Aorta (tissue), 5 donors: ENCODE results near the gene ARFGAP1. TPM values are rescaled to one million over a fixed set of nuclear protein-coding genes. Genes with fewer than 3 reads are reported as not detected.
A peak's percentile ranks its signal among the peaks of the same experiment; 100 is the strongest.

Source experiments
- ATAC-seq: fragments of 200-7000 bp; cut with Tn5 transposase; one replicate; pipeline ENCODE4 v1.9.1; 2022; ENCODE audit warnings: moderate library complexity; ENCODE audit not compliant: low FRiP score
- DNase-seq, 2 donors: peaks; one replicate each; pipeline ENCODE4 v3.0.0-alpha.2; 2020
- H3K27ac ChIP-seq, 2 donors: one replicate each; pipeline ENCODE4 v1.5.1; 2013; ENCODE audit warnings: low read length in 2 of 2, mild to moderate bottlenecking in 2 of 2, moderate library complexity in 2 of 2, control low read depth in 1 of 2, inconsistent platforms in 1 of 2, low read depth in 1 of 2
- H3K27me3 ChIP-seq, 2 donors: one replicate each; pipeline ENCODE4 v1.6.1; 2013; ENCODE audit warnings: control low read depth in 1 of 2, low read length in 1 of 2, mild to moderate bottlenecking in 1 of 2, moderate library complexity in 1 of 2; ENCODE audit not compliant: insufficient read depth in 2 of 2, control insufficient read depth in 1 of 2
- H3K36me3 ChIP-seq, 2 donors: one replicate each; pipeline ENCODE4 v1.6.1; 2013; ENCODE audit warnings: control low read depth in 1 of 2, low read length in 1 of 2, mild to moderate bottlenecking in 1 of 2; ENCODE audit not compliant: insufficient read depth in 2 of 2, control insufficient read depth in 1 of 2
- H3K4me1 ChIP-seq, 2 donors: one replicate each; pipeline ENCODE4 v1.6.1; 2013; ENCODE audit warnings: low read length in 2 of 2, control low read depth in 1 of 2, mild to moderate bottlenecking in 1 of 2, moderate library complexity in 1 of 2; ENCODE audit not compliant: insufficient read depth in 2 of 2, control insufficient read depth in 1 of 2
- H3K4me3 ChIP-seq, 2 donors: one replicate each; pipeline ENCODE4 v1.5.1; 2013; ENCODE audit warnings: low read length in 2 of 2, control low read depth in 1 of 2, mild to moderate bottlenecking in 1 of 2
- H3K9me3 ChIP-seq: one replicate; pipeline ENCODE4 v1.6.1; 2013; ENCODE audit warnings: mild to moderate bottlenecking, low read length; ENCODE audit not compliant: control insufficient read depth
- WGBS, 2 donors: extraction: QIAGEN DNeasy Blood & Tissue Kit; methylation state at CpG; one replicate each; pipeline ENCODE4 v1.1.7; 2013; 5-methylcytosine and 5-hydroxymethylcytosine counted together
- intact Hi-C, 2 donors: fragments of 100-400 bp; cut with DNase I; formaldehyde crosslinking; loops; one replicate each; pipeline versions ENCODE4 v1.14.2 to v1.15.0; 2022
- polyA plus RNA-seq, 2 donors: library from polyadenylated mRNA; stranded (reverse); fragments of 200-250 nt; gene quantifications; one replicate each; pipeline ENCODE4 v1.2.3, GENCODE V29; 2013
- total RNA-seq, 2 donors: library from RNA; stranded (reverse); fragmentation: NEBNext Ultra II Directional; extraction: Animal tissue kit (Norgen Biotek cat#: 25700); gene quantifications; one replicate each; pipeline ENCODE4 v1.2.1, GENCODE V29; 2021
- donor health status: healthy with polysubstance abuse.
- donor health status: Bipolar disorder and iron deficiency.
- donor health status: DM: no; HTN: no; CAD: no.
- donor health status: DM: no; HTN: no; CAD: no.
- donor health status: DM: yes; HTN: yes; CAD: no.

ARFGAP1 gene
- total and polyA plus RNA-seq, 4 donors, result 21.7 to 202 (median 81.9) TPM

DNA sequence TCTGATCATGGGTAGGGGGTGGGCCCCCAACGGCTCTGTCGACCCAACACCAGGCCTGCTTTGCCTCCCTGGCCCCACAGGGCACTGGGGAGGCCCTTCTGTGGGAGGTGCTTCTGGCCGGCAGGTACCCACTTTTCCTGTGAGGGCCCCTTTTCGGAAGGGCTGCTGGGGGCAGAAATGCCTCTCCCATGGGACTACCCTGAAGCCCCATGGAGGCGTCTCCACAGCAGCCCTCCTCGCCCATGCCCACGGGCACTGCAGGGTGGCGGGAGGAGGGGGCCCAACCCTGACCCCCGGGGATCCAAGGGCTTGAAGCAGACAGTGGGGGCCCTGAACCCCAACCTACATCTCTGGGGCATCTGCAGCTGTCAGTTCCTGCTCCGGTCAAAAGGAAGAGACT, 34.6 kb upstream of the ARFGAP1 start:
- Histone ChIP-seq H3K4me1 (no peaks in the 10 kb centered on the region), H3K4me3 (no peak overlapping the region), H3K27me3 (no peaks in the 10 kb centered on the region), H3K9me3 (no peaks in the 10 kb centered on the region), H3K27ac (no peak overlapping the region), H3K36me3 (no peaks in the 10 kb centered on the region)
- 76 to 84% methylated on average over 10 of the region's 10 CpGs for WGBS, 2 donors
- ATAC-seq (no peak), DNase-seq (no peak)
- intact Hi-C loops, result no loop called here

DNA sequence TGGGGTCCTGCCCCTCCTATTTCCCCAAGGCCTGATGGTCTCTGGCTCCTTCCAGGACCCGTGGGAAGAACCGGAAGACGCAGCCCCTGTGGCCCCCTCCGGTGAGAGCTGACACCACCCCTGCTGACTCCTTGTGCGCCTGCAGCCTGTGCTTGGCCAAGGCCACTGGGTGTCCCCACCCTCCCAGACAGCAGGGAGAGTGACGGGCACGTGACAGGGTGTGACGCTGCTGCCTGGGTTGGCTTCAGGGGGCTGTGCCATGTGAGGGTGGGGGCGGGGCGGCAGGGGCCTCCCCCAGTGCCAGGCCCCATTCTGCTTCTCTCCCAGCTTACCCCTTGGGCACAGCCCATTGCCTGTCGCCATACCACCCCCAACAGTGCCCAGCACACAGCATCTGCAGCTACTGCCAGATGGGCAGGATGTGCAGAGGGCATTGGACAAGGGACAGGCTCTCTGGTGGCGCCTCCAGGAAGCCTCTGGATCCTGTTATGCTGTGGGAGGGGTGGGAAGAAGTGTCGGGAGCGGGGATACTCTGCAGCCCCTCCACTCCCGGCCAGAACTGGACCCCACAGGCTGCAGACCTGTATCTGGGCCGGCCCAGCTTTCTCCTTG, 34.0 kb upstream of the ARFGAP1 start:
- no peak overlapping the region for H3K4me3 ChIP-seq
- H3K9me3 ChIP-seq, result no peaks in the 10 kb centered on the region
- DNase-seq (no peak), ATAC-seq (no peak)
- intact Hi-C loops, result no loop called here
- H3K36me3 ChIP-seq, result no peaks in the 10 kb centered on the region
- no peaks in the 10 kb centered on the region for H3K4me1 ChIP-seq
- 69 to 74% methylated on average over 16 of the region's 16 CpGs for WGBS, 2 donors
- H3K27me3 ChIP-seq, result no peaks in the 10 kb centered on the region
- no peak overlapping the region for H3K27ac ChIP-seq

DNA sequence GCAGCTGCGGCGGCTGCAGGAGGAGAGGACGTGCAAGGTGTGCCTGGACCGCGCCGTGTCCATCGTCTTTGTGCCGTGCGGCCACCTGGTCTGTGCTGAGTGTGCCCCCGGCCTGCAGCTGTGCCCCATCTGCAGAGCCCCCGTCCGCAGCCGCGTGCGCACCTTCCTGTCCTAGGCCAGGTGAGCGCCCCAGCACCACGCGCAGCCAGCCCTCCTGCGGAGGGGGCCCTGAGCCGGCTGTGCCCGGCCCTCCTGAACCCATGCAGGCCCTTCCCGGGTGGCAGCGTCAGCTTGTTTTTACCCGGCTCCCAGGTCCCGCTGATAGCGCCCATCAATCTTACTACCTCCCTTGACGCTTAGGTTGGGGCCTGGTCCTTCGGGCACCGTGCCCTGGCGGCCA, 33.2 kb upstream of the ARFGAP1 start:
- no peaks in the 10 kb centered on the region for H3K27me3 ChIP-seq
- ATAC-seq (no peak), DNase-seq (no peak)
- no peak overlapping the region for H3K4me3 ChIP-seq
- intact Hi-C loops, result no loop called here
- no peaks in the 10 kb centered on the region for H3K36me3 ChIP-seq
- no peak overlapping the region for H3K27ac ChIP-seq
- no peaks in the 10 kb centered on the region for H3K4me1 ChIP-seq
- WGBS, 2 donors, result 90 to 91% methylated on average over 29 to 30 of the region's 30 CpGs
- H3K9me3 ChIP-seq, result no peaks in the 10 kb centered on the region

DNA sequence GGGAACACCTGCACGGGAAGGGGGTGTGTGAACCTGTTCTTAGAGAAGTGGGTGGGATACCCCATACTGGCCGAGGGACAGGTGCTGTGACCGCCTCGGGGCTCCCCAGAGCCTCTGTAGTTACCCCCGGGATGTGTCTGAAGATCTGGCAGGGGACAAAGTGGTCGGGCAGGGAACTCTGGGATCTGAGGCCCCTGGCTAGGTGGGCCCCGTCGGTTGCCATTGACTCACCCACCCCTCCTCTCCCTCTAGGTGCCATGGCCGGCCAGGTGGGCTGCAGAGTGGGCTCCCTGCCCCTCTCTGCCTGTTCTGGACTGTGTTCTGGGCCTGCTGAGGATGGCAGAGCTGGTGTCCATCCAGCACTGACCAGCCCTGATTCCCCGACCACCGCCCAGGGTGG, 32.6 kb upstream of the ARFGAP1 start:
- Histone ChIP-seq H3K27ac (no peak overlapping the region), H3K4me1 (no peaks in the 10 kb centered on the region), H3K36me3 (no peaks in the 10 kb centered on the region), H3K4me3 (no peak overlapping the region), H3K27me3 (no peaks in the 10 kb centered on the region), H3K9me3 (no peaks in the 10 kb centered on the region)
- DNase-seq (no peak), ATAC-seq (no peak)
- intact Hi-C loops, result no loop called here
- whole genome bisulfite sequencing, 2 donors, result 91% methylated on average over 11 of the region's 11 CpGs

DNA sequence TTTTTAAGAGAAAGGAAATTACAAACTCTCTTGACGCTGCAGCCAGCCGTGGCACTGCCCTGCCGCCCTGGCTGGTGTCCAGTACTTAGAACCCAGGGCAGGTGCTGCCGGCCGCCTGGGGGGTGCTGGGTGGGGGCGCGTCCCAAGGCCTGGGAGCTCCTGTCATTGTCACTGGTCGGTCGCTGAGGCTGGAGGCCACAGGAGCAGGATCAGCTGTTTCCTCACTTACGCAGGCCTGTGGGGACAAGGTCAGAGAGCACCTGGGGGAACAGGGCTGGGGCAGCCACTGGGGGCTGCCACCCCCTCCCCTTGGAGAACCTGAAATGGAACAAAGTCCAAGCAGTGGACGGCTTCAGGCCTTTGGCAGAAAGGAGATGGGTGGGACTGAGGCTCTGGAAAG, 31.3 kb upstream of the ARFGAP1 start:
- Histone ChIP-seq H3K36me3 (no peaks in the 10 kb centered on the region), H3K4me1 (no peaks in the 10 kb centered on the region), H3K9me3 (no peaks in the 10 kb centered on the region), H3K27ac (no peak overlapping the region), H3K4me3 (no peak overlapping the region), H3K27me3 (no peaks in the 10 kb centered on the region)
- ATAC-seq (no peak), DNase-seq (no peak)
- intact Hi-C loops, result no loop called here
- 23 to 35% methylated on average over 11 of the region's 11 CpGs for WGBS, 2 donors

DNA sequence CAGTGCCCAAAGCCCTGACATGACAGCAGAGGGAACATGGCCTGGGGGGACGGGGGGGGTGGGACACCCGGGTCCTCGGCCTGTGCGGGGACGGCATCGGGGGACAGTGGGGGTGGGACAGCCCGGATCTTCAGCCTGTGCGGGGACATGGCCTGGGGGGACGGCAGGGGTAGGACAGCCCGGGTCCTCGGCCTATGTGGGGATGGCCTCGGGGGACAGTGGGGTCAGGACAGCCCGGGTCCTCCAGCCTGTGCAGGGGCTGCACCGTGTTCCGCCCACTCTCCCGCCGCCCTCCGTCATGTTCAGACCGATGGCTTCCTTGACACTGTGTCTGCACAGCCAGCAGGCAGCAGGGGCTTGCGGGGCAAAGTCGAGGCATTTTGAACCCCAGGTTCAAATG, 29.9 kb upstream of the ARFGAP1 start:
- no peak overlapping the region for H3K27ac ChIP-seq
- H3K4me3 ChIP-seq, result no peak overlapping the region
- intact Hi-C loops, result no loop called here
- 92 to 93% methylated on average over 21 of the region's 21 CpGs for WGBS, 2 donors
- H3K36me3 ChIP-seq, result no peaks in the 10 kb centered on the region
- H3K27me3 ChIP-seq, result no peaks in the 10 kb centered on the region
- ATAC-seq (no peak), DNase-seq (no peak)
- no peaks in the 10 kb centered on the region for H3K4me1 ChIP-seq
- H3K9me3 ChIP-seq, result no peaks in the 10 kb centered on the region

DNA sequence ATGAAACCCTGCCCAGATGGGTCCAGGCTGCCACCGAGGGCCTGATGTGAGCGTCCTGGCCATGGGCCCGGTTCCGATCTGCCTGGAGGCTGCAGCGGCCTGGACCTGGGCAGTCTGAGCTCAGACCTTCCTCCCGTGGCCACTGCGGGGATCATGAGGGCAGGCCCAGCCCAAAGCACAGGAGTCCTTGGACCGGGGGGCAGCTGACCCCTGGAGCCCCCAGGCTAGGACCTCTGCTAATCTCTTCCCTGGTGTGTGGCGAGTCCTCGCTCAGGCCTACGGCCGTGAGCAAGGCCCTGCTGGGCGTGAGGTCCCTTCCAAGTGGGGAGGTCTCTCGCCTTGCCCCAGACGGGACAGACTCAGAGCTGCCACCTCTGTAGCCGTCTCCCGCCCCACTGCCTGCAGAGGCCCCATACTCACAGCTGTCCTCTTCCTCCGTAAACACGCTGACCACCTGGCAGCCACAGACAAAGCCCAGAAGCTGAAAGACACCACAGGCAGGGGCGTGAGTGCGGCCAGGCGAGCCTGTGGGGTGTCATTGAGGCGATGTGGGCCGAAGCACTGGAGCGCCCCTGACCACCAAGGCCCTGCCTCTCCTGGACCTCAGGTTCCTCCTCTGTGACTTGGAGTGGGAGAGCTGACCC, 28.9 kb upstream of the ARFGAP1 start:
- 93 to 94% methylated on average over 25 of the region's 25 CpGs for WGBS, 2 donors

DNA sequence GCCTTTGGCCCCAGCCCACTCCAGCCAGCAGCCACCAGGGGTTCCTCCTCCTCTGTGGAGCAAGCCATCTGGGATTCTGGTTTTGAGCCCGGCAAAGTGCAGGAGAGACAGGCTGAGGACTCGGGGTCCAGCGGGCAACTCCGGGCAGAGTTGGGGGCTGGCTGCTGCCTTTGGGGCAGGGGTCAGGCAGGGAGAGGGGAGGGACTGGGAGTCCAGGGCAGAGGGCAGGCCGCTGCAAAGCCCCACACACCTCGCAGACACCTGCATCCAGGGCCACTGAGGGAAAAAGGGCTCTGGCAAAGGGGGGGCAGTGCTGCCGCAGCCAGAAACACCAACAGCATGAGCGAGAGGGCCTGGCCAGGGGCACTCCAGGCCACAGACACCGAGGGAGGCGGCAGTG, 28.1 kb upstream of the ARFGAP1 start:
- no peaks in the 10 kb centered on the region for H3K9me3 ChIP-seq
- 90% methylated on average over 10 of the region's 10 CpGs for WGBS, 2 donors
- no peak overlapping the region for H3K27ac ChIP-seq
- peak in 1 of 2 donors; percentile 71 for DNase-seq
- H3K27me3 ChIP-seq, result no peaks in the 10 kb centered on the region
- no peaks in the 10 kb centered on the region for H3K36me3 ChIP-seq
- ATAC-seq, result no peak
- intact Hi-C loops, result no loop called here
- H3K4me3 ChIP-seq, result no peak overlapping the region
- H3K4me1 ChIP-seq, result no peaks in the 10 kb centered on the region

More for the DNA sequence above, 28.9 kb upstream of the ARFGAP1 start:
- H3K27ac ChIP-seq, result no peak overlapping the region
- no peaks in the 10 kb centered on the region for H3K27me3 ChIP-seq
- intact Hi-C loops, result no loop called here
- DNase-seq (no peak), ATAC-seq (no peak)
- H3K9me3 ChIP-seq, result no peaks in the 10 kb centered on the region
- H3K4me1 ChIP-seq, result no peaks in the 10 kb centered on the region
- no peaks in the 10 kb centered on the region for H3K36me3 ChIP-seq
- no peak overlapping the region for H3K4me3 ChIP-seq

DNA sequence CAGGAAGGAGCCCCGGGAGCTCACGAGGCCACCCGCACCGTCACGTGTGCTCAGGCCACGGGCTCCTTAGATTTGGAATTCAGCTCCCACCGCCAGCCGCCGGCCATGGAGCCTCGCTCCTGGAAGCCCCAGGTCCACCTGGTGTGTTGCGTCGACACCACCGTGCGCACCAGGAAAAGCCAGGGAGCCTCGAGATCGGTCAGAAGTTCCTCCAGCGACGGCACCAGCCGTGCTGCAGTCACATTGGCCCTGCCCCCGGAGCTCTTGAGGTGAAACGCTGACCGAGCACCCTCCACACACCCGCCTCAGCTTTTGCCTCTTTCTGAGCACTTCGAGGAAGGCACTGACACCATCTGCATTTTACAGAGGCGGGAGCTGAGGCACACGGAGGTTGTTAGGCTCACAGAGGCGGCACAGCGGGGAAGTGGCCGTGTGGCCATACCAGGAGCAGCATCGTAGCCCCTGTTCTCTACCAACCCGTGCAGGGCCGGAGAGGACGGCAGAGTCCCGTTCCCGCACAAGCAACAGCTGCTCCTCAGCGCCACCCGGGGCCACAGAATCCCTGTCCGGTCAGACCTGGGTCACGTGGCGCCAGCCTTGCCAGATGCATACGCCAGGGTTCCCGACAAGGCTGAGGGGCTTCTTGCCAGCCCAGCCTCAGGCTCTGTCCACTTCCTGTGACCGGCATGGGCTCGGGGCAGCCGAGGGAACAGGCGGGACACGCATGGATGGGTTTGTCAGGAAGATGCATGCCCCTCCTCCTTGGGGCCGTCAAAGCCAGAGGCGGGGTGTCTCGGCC, 25.9 kb upstream of the ARFGAP1 start:
- DNase-seq, result no peak
- Histone ChIP-seq H3K27ac (no peak overlapping the region), H3K4me3 (no peak overlapping the region), H3K36me3 (no peaks in the 10 kb centered on the region), H3K9me3 (no peaks in the 10 kb centered on the region), H3K4me1 (no peaks in the 10 kb centered on the region), H3K27me3 (no peaks in the 10 kb centered on the region)
- intact Hi-C loops, result no loop called here
- 41 to 47% methylated on average over 46 to 50 of the region's 50 CpGs for WGBS, 2 donors
- no peak for ATAC-seq
